Activated naive CD4-positive, alpha-beta T cell treated with anti-CD3 and anti-CD28 coated beads for 36 hours (primary cell): ENCODE measurements around the gene DAPK3. TPM values are rescaled to one million over a fixed set of nuclear protein-coding genes. Genes with fewer than 3 reads are reported as not detected.
"Not testable (repeated sequence)": the region's sequence is repeated elsewhere in the genome, so short reads cannot be mapped to it uniquely, and the experiment has no call there.

Source experiments
- CTCF ChIA-PET: fragments of 350-600 bp; sonication (Branson Sonifier 250); formaldehyde crosslinking; loops from one replicate; lab custom pipeline; 2021; ENCODE audit warnings: antibody characterized with exemption; lab: Charles Lee
- DNase-seq: peaks from one replicate; pipeline ENCODE4 v3.0.0-alpha.2; 2020
- H3K27ac Mint-ChIP-seq: one replicate; pipeline ENCODE4 v1.8.0; 2021; ENCODE audit warnings: mild to moderate bottlenecking, mixed read lengths
- H3K27me3 Mint-ChIP-seq: one replicate; pipeline ENCODE4 v1.8.0; 2021; ENCODE audit warnings: low read depth, mixed read lengths
- H3K36me3 Mint-ChIP-seq: one replicate; pipeline ENCODE4 v1.8.0; 2021; ENCODE audit warnings: low read depth, mixed read lengths
- H3K4me1 Mint-ChIP-seq: one replicate; pipeline ENCODE4 v1.8.0; 2021; ENCODE audit warnings: low read depth, mixed read lengths
- H3K4me3 Mint-ChIP-seq: one replicate; pipeline ENCODE4 v1.8.0; 2021; ENCODE audit warnings: mild to moderate bottlenecking, moderate library complexity, mixed read lengths
- H3K9me3 Mint-ChIP-seq: one replicate; pipeline ENCODE4 v1.8.0; 2021; ENCODE audit warnings: mixed read lengths
- intact Hi-C: fragments of 100-400 bp; cut with micrococcal nuclease; formaldehyde crosslinking; loops from one replicate; pipeline ENCODE4 v1.15.1; 2023
- total RNA-seq, 2 experiments: library from RNA; stranded (reverse); gene quantifications; one replicate each; pipeline ENCODE4 v1.2.3, GENCODE V29; 2021

DAPK3 gene
- total RNA-seq, 2 experiments from 2014 or later = 19.3 to 19.6 TPM

GRCh38 chr19:3970313-3970807, 539 bp downstream of the DAPK3 start:
- H3K27me3 Mint-ChIP-seq = no peaks in the 10 kb centered on the region
- peak overlapping the region; percentile 84 for H3K4me3 Mint-ChIP-seq
- peaks cover 22% of the 10 kb centered on the region for H3K4me1 Mint-ChIP-seq
- no peak for DNase-seq
- CTCF ChIA-PET = interaction anchor here (0.7 to 1.3 kb wide), 3 partner anchors 15 to 221 kb away, joined by 3 read pairs; partner anchors contain the start of gene EEF2
- H3K27ac Mint-ChIP-seq = peak overlapping the region; percentile 15
- intact Hi-C loops = loop anchor here (2.0 to 5.0 kb wide), 2 partner anchors 16 to 208 kb away; partner anchors contain the start of genes APBA3 and MRPL54
- H3K36me3 Mint-ChIP-seq = peaks cover 5% of the 10 kb centered on the region
- H3K9me3 Mint-ChIP-seq = no peaks in the 10 kb centered on the region

GRCh38 chr19:3969435-3970312, 1.2 kb downstream of the DAPK3 start:
- no peak for DNase-seq
- intact Hi-C loops = loop anchor here (2.0 to 5.0 kb wide), 2 partner anchors 17 to 207 kb away; partner anchors contain the start of genes APBA3 and MRPL54
- peaks cover 8% of the 10 kb centered on the region for H3K36me3 Mint-ChIP-seq
- H3K9me3 Mint-ChIP-seq = no peaks in the 10 kb centered on the region
- CTCF ChIA-PET = interaction anchor here (0.7 to 1.2 kb wide), 3 partner anchors 13 to 222 kb away, joined by 3 to 6 read pairs (median 4); no protein-coding TSS in a partner anchor
- peaks cover 22% of the 10 kb centered on the region for H3K4me1 Mint-ChIP-seq
- H3K27ac Mint-ChIP-seq = no peak overlapping the region
- no peaks in the 10 kb centered on the region for H3K27me3 Mint-ChIP-seq
- H3K4me3 Mint-ChIP-seq = peak overlapping the region; percentile 84

- Mint-ChIP-seq H3K36me3 (peaks cover 8% of the 10 kb centered on the region), H3K4me3 (peak overlapping the region; percentile 21)
- intact Hi-C loops = no loop called here
Measured at GRCh38 chr19:3968556-3969434, 2.1 kb downstream of the DAPK3 start.

GRCh38 chr19:3967983-3968382, 2.9 kb downstream of the DAPK3 start:
- DNase-seq, H3K4me3 Mint-ChIP-seq, intact Hi-C loops, H3K27ac Mint-ChIP-seq, H3K27me3 Mint-ChIP-seq, H3K36me3 Mint-ChIP-seq, H3K9me3 Mint-ChIP-seq, CTCF ChIA-PET: not testable (repeated sequence)
- H3K4me1 Mint-ChIP-seq = peaks cover 22% of the 10 kb centered on the region

More at GRCh38 chr19:3968556-3969434, 2.1 kb downstream of the DAPK3 start:
- no peak for DNase-seq
- CTCF ChIA-PET = interaction anchor here (0.7 to 1.2 kb wide), 3 partner anchors 12 to 170 kb away, joined by 3 to 6 read pairs (median 4); no protein-coding TSS in a partner anchor
- Mint-ChIP-seq H3K9me3 (no peaks in the 10 kb centered on the region), H3K27me3 (no peaks in the 10 kb centered on the region), H3K27ac (no peak overlapping the region), H3K4me1 (peaks cover 22% of the 10 kb centered on the region)

- peaks cover 10% of the 10 kb centered on the region for H3K36me3 Mint-ChIP-seq
- no peaks in the 10 kb centered on the region for H3K9me3 Mint-ChIP-seq
- H3K4me3 Mint-ChIP-seq = no peak overlapping the region
- peaks cover 20% of the 10 kb centered on the region for H3K4me1 Mint-ChIP-seq
- H3K27me3 Mint-ChIP-seq = no peaks in the 10 kb centered on the region
- intact Hi-C loops = no loop called here
- no peak for DNase-seq
- H3K27ac Mint-ChIP-seq = no peak overlapping the region
- CTCF ChIA-PET = no interaction called here
Measured at GRCh38 chr19:3966051-3967017, 4.6 kb downstream of the DAPK3 start.

GRCh38 chr19:3964256-3965194, 6.4 kb downstream of the DAPK3 start:
- Mint-ChIP-seq H3K36me3 (peaks cover 13% of the 10 kb centered on the region), H3K9me3 (no peaks in the 10 kb centered on the region), H3K27ac (no peak overlapping the region), H3K27me3 (no peaks in the 10 kb centered on the region), H3K4me1 (peaks cover 10% of the 10 kb centered on the region), H3K4me3 (no peak overlapping the region)
- no peak for DNase-seq
- CTCF ChIA-PET = no interaction called here
- intact Hi-C loops = no loop called here

GRCh38 chr19:3963458-3964255, 7.2 kb downstream of the DAPK3 start:
- no peaks in the 10 kb centered on the region for H3K9me3 Mint-ChIP-seq
- H3K27ac Mint-ChIP-seq = no peak overlapping the region
- peaks cover 5% of the 10 kb centered on the region for H3K4me1 Mint-ChIP-seq
- H3K4me3 Mint-ChIP-seq = no peak overlapping the region
- DNase-seq = no peak
- intact Hi-C loops = no loop called here
- CTCF ChIA-PET = no interaction called here
- H3K27me3 Mint-ChIP-seq = no peaks in the 10 kb centered on the region
- peaks cover 10% of the 10 kb centered on the region for H3K36me3 Mint-ChIP-seq

- intact Hi-C loops = no loop called here
- no peak for DNase-seq
- CTCF ChIA-PET = no interaction called here
- Mint-ChIP-seq H3K27me3 (no peaks in the 10 kb centered on the region), H3K4me1 (no peaks in the 10 kb centered on the region), H3K27ac (no peak overlapping the region), H3K4me3 (no peak overlapping the region), H3K36me3 (peaks cover 9% of the 10 kb centered on the region), H3K9me3 (no peaks in the 10 kb centered on the region)
Measured at GRCh38 chr19:3961007-3961406, 9.9 kb downstream of the DAPK3 start.

- CTCF ChIA-PET = no interaction called here
- intact Hi-C loops = no loop called here
- no peaks in the 10 kb centered on the region for H3K27me3 Mint-ChIP-seq
- H3K9me3 Mint-ChIP-seq = no peaks in the 10 kb centered on the region
- H3K4me1 Mint-ChIP-seq = no peaks in the 10 kb centered on the region
- H3K36me3 Mint-ChIP-seq = peaks cover 6% of the 10 kb centered on the region
- DNase-seq = no peak
- H3K27ac Mint-ChIP-seq = no peak overlapping the region
- H3K4me3 Mint-ChIP-seq = no peak overlapping the region
Measured at GRCh38 chr19:3959766-3960131, 11.2 kb downstream of the DAPK3 start.
